ENCODE results near the gene RBBP8NL. TPM values are rescaled to one million over a fixed set of nuclear protein-coding genes. Genes with fewer than 3 reads are reported as not detected.

The RBBP8NL gene
- total and polyA plus RNA-seq, 11 donors, result not detected

GRCh38 chr20:62472941-62473585 lies 45.7 kb upstream of the RBBP8NL start:
- peaks cover 0 to 20% (median 8%) of the 10 kb centered on the region in 12 donors for H3K4me1 ChIP-seq
- intact Hi-C loops (cut with DNase I), result no loop called here
- ATAC-seq, result no peak
- H3K27ac ChIP-seq, result peak overlapping the region in 1 of 12 donors; percentile 9
- no peaks in the 10 kb centered on the region for H3K9me3 ChIP-seq
- WGBS, 4 donors, result 71 to 82% (median 77%) methylated on average over 20 to 30 of the region's 30 CpGs
- no peak for DNase-seq
- no peaks in the 10 kb centered on the region for H3K36me3 ChIP-seq
- H3K4me3 ChIP-seq, result no peak overlapping the region
- TF ChIP-seq, protein P1, sequence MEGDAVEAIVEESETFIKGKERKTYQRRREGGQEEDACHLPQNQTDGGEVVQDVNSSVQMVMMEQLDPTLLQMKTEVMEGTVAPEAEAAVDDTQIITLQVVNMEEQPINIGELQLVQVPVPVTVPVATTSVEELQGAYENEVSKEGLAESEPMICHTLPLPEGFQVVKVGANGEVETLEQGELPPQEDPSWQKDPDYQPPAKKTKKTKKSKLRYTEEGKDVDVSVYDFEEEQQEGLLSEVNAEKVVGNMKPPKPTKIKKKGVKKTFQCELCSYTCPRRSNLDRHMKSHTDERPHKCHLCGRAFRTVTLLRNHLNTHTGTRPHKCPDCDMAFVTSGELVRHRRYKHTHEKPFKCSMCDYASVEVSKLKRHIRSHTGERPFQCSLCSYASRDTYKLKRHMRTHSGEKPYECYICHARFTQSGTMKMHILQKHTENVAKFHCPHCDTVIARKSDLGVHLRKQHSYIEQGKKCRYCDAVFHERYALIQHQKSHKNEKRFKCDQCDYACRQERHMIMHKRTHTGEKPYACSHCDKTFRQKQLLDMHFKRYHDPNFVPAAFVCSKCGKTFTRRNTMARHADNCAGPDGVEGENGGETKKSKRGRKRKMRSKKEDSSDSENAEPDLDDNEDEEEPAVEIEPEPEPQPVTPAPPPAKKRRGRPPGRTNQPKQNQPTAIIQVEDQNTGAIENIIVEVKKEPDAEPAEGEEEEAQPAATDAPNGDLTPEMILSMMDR (IDR thresholded peaks at IDR 0.05), result no peak
- TF ChIP-seq POLR2A (IDR thresholded peaks at IDR 0.05), result no peak
- peaks cover 26 to 68% (median 37%) of the 10 kb centered on the region in 9 donors for H3K27me3 ChIP-seq

DNA sequence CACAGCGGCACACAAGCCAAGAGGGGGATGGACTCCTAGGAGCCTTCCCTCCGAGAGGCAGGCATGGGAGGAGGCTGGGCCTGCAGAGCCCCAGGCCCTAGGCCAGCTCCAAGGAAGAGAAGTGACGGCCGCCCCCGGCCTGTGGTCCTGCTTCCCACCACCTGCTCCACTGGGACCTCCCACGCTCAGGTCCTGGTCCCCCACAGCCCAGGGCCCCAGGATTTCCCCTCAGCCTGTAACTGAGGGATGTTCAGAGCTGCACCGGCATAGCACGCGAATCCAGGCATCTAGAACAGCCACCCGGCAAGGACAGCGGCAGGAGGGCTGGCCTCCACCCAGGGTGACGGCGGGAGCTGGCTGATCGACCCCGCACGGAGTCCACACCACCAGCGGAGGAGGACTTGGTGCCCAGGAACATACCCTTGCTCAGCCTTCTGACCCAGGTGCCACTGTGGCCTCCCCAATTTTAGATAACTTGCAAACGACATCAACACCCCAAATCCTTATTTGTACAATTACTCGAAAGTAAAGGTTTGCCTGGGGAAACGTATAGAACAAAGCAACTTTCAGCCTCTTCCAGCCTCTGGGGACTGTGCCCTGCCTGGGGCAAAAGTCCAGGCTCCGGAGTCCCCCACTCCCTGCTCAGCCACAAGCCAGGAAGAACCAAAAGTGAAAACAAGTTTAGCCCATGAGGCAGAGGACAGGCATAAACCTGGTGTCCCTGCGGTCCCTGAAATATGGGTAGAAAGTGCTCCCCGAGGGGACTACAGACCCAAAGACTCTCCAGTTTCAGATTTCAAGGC lies 45.0 kb upstream of the RBBP8NL start:
- TF ChIP-seq POLR2A (IDR thresholded peaks at IDR 0.05), result no peak
- TF ChIP-seq, protein P1 (IDR thresholded peaks at IDR 0.05), result no peak
- Histone ChIP-seq H3K27me3 (peaks cover 21 to 61% (median 30%) of the 10 kb centered on the region in 9 donors), H3K4me1 (peaks cover 0 to 20% (median 8%) of the 10 kb centered on the region in 12 donors), H3K4me3 (no peak overlapping the region), H3K9me3 (no peaks in the 10 kb centered on the region), H3K27ac (peak overlapping the region in 1 of 12 donors; percentile 9), H3K36me3 (no peaks in the 10 kb centered on the region)
- intact Hi-C loops (cut with DNase I), result no loop called here
- no peak for ATAC-seq
- WGBS, 4 donors, result 78 to 84% (median 81%) methylated on average over 14 to 23 of the region's 23 CpGs
- no peak for DNase-seq

DNA sequence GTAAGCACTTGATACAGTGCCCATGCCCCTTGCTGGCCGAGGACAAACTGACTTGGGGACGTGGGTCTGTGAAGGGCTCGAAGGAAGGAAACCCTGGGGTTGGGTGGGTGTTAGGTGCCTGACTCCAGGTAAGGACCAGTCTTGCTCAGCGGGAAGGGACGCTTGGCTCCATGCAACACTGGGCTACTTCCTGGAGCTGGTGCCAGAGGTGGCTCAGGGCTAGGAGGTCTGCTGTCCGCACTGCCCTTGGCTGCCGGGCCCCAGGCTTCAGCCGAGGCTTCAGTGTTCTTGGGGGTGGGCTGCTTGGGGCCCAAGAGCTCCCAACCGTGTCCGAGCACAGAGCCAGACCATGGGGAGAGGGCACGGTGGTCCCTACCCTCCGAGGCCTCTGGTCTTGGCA lies 43.1 kb upstream of the RBBP8NL start:
- no peak overlapping the region for H3K4me3 ChIP-seq
- no peaks in the 10 kb centered on the region for H3K36me3 ChIP-seq
- no peaks in the 10 kb centered on the region for H3K9me3 ChIP-seq
- no peak overlapping the region for H3K27ac ChIP-seq
- WGBS, 4 donors, result 82 to 93% (median 85%) methylated on average over 12 of the region's 12 CpGs
- no peak for DNase-seq
- peaks cover 10 to 45% (median 17%) of the 10 kb centered on the region in 9 donors for H3K27me3 ChIP-seq
- no peak for TF ChIP-seq POLR2A (IDR thresholded peaks at IDR 0.05)
- TF ChIP-seq, protein P1 (IDR thresholded peaks at IDR 0.05), result no peak
- no peak for ATAC-seq
- intact Hi-C loops (cut with DNase I), result no loop called here
- peaks cover 0 to 7% (median 0%) of the 10 kb centered on the region in 12 donors for H3K4me1 ChIP-seq

DNA sequence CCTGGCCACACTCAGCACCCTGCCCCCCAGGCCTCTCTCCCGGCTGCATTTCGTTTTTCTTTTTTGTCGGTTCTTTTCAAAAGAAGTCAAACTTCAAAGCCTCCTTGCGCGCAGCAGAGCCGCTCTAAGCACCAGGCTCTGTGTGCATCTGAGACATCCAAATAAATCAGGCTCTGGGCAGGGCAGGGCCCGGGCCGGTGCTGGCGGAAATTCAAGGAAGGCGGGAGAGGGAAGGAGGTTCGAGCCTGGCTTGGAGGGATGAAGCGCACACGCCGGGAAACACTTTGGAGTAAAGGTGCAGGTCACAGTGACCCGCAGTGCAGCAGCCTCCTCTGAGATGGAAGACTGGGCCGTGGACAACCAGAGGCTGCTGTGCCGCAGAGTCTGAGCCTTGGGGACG lies 42.7 kb upstream of the RBBP8NL start:
- Histone ChIP-seq H3K27ac (no peak overlapping the region), H3K4me1 (peaks cover 0 to 3% (median 0%) of the 10 kb centered on the region in 12 donors), H3K36me3 (no peaks in the 10 kb centered on the region), H3K9me3 (no peaks in the 10 kb centered on the region), H3K4me3 (no peak overlapping the region), H3K27me3 (peaks cover 6 to 40% (median 12%) of the 10 kb centered on the region in 9 donors)
- intact Hi-C loops (cut with DNase I), result no loop called here
- no peak for TF ChIP-seq POLR2A (IDR thresholded peaks at IDR 0.05)
- TF ChIP-seq, protein P1 (IDR thresholded peaks at IDR 0.05), result no peak
- DNase-seq, result no peak
- no peak for ATAC-seq
- 64 to 71% (median 67%) methylated on average over 18 of the region's 18 CpGs for WGBS, 4 donors
